GM18858 (cell line): ENCODE measurements around the gene NMNAT3.

Experiments
- ATAC-seq: cut with Tn5 transposase; IDR thresholded peaks from one replicate; pipeline ENCODE4 v1.9.1; 2021; ENCODE audit not compliant: unreplicated experiment

The NMNAT3 gene

DNA sequence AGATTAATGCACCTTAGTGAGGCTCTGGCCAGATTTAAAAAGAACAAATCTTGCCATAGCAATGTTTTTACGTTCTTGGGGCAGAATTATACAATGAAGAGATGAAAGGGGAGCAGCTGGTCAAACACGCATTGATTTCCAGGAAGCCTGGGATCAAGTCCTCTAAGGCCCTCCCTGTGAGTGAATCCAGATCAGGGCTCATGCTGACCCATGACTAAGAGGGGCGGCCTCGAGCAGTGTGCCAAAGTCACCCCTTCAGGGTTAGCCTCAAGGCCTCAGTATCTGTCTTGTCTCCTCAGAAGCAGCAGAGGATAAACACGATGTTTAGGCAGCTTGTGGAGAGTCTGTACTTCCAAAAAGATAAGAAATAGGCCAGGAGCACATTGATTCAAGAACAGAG lies 129.0 kb downstream of the NMNAT3 start:
- ATAC-seq, result no peak

DNA sequence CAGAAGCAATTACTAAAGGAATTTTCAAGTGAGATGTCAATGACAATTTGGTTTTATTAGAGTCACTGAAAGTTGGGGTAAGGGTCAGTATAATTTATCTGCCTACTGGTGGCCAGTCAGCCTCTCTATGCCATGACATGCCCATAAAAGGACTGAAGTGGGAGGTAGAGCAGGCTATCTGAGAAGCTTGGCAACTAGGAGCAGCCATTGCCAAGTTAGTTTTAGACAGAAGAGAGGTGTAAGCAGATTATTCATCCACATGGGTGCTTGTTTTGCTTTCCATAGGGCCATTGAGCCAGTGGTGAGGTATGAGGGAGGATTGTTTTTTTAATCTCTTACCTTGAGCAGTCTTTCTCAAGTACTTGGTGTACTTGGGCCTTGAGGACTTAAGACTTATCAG lies 130.1 kb downstream of the NMNAT3 start:
- no peak for ATAC-seq

GRCh38 chr3:139546772-139547171 lies 131.0 kb downstream of the NMNAT3 start:
- ATAC-seq, result no peak

- ATAC-seq, result no peak
Observed at GRCh38 chr3:139541532-139542288, 136.1 kb downstream of the NMNAT3 start.

DNA sequence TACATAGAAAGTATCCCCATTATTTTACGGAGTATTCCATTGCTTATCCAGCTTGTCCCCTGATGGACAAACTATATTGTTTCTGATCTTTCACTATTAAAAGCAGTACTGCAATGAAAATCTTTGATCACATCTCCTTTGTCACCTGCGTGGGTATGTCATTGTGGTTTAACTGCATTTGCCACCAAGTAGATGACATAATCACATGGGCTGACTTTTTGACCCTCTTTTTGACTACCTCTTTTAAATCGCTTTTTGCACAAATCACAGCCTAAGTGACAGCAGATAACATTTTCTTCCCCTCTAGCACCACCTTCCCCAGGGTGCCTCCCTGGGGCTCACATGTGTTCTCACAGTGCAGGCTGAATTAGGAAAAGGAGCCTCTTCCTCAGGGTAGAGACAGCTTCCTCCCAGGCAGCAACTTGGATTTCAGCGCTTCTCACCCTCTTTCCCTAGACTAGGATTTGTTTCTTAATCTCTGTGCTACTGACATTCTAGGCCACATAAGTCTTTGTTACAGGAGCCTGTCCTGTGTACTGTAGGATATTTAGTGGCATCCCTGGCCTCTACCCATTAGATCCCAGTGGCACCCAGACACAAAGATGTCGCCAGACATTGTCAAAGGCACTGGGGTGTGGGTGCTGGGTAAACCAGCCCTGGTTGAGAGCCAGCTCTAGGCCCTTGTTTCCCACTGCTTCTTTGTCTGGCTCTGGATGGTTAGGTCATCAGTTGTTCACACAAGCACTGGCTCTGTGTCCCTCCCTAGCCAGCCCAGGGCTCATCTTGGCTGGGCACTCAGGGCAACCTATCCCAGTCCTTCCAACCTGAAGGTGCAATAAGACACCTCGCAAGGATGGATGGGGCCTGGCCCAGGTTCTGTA lies 136.9 kb downstream of the NMNAT3 start:
- ATAC-seq, result no peak

- ATAC-seq, result no peak
Observed at GRCh38 chr3:139538733-139539132, 139.0 kb downstream of the NMNAT3 start.

- ATAC-seq, result no peak
Observed at GRCh38 chr3:139537795-139538621, 139.8 kb downstream of the NMNAT3 start.

DNA sequence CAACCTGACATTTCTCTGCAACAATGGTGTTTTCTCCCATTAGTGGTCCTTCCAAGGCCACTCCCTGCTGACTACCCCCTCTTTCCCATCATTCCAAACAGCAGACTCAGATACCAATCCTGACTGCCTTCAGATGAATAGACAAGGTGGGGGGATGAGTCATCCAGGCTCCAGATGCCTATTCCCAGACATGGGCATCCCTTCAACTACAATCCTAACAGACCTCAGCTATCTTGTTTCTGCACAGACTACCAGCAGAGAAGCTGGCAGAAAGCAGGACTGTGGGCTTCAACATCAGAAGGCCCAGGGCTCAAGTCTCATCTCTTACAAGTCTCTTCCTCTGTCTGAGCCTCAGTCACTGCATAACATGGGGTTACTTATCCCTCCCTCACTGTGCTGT lies 140.4 kb downstream of the NMNAT3 start:
- no peak for ATAC-seq

GRCh38 chr3:139534992-139535879 lies 142.5 kb downstream of the NMNAT3 start:
- ATAC-seq, result no peak

GRCh38 chr3:139534455-139534812 lies 143.3 kb downstream of the NMNAT3 start:
- peak; percentile 68 for ATAC-seq

GRCh38 chr3:139533781-139534454 lies 143.9 kb downstream of the NMNAT3 start:
- ATAC-seq, result peak; percentile 48

- no peak for ATAC-seq
Observed at GRCh38 chr3:139532976-139533375, 144.8 kb downstream of the NMNAT3 start.

DNA sequence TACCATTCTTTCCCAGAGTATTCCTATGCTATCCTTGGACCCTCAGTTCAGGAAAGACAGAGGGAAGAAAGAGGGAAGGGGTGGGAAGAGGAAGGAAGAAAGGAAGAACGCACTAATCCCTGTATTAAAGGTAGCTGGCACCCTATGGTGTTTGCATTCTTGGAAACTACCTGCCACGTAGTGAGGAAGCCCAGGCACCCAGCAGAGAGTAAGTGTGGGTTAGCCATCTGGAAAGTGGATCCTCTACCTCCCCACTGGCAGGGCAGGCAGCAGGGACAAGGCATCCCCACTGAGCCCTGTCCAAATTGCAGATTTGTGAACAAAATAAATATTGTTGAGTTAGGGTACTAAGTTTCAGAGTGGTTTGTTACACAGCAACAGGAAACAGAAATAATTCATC lies 147.1 kb downstream of the NMNAT3 start:
- no peak for ATAC-seq

DNA sequence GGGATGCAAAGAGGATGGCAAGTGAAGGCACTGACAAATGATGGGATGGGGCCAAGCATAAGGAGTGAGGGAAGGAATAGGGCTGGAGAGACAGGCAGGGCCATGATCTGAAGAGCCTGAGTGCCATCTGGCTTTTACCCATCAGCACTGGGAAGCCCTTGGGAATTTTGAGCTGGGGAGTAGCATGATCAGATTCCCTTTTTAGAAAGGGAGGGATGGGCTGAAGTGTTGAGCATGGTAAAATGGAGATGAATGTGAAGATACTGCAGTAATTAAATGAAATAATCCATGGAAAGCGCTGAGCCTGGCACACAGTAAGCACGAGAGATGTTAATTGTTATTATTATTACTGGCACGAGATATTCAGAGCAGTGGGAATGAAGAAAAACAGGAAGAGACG lies 148.1 kb downstream of the NMNAT3 start:
- ATAC-seq, result no peak

DNA sequence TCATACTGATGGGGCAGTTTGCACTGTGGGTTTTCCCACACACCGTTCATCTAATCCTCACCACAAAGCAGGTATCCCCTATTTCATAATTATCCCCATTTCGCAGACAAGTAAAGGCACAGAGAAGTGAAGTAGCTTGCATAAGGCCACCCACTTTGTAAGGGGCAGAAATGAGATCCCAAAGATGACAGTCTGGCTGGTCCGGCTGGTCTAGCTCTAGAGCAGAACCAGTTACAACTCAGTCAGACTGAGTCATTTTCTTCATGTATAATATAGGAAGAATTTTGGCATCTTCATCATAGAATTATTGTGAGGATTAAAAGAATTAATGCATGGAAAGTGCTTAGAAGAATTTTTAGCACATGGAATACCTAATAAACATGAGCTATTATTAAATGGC lies 148.8 kb downstream of the NMNAT3 start:
- ATAC-seq, result no peak

DNA sequence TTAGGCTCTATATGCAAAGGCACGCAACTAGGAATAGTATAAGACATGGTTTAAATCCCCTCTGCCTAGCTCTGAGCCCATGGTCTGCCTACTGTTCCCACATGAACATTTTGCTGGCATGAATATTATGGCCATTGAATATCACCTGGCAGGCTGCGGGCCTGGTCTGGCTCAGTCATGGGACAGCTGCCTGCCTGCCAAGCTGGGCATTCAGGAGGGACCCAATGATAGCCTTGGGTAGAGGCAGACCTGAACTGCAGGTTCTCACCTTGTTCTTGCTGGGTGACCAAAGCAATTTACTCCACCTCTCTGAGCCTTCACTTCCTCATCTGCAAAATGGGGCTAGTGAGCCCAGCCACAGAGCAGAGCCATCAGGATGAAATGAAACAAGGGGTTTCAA lies 149.5 kb downstream of the NMNAT3 start:
- ATAC-seq, result no peak

GRCh38 chr3:139527265-139527664 lies 150.5 kb downstream of the NMNAT3 start:
- no peak for ATAC-seq

GRCh38 chr3:139526146-139526545 lies 151.6 kb downstream of the NMNAT3 start:
- no peak for ATAC-seq

- no peak for ATAC-seq
Observed at GRCh38 chr3:139524841-139525636, 152.7 kb downstream of the NMNAT3 start.
